ENCODE data around the gene RPL22L1. TPM values are rescaled to one million over a fixed set of nuclear protein-coding genes. Genes with fewer than 3 reads are reported as not detected.

RPL22L1 gene
- polyA plus RNA-seq, 1 experiment = 22.1 TPM

DNA sequence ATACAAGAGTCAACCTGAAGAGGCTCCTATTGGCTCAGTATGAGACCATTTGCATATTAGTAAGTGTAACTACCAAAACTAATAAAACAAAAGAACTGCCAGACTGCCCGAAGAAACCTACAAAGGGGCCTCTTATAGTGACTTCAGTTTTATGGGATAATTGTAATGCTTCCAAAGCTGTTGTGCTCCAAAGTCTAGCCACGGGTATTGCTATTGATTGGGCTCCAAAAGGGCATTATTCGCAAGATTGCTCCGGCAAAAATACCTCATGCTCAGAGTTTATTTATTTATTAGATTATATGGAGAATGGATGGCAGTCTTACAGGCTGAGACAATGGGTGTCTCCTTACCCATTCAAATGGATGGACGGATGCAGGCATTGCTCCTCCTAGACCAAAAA, 11.4 kb downstream of the RPL22L1 start:
- TF ChIP-seq, protein P1, sequence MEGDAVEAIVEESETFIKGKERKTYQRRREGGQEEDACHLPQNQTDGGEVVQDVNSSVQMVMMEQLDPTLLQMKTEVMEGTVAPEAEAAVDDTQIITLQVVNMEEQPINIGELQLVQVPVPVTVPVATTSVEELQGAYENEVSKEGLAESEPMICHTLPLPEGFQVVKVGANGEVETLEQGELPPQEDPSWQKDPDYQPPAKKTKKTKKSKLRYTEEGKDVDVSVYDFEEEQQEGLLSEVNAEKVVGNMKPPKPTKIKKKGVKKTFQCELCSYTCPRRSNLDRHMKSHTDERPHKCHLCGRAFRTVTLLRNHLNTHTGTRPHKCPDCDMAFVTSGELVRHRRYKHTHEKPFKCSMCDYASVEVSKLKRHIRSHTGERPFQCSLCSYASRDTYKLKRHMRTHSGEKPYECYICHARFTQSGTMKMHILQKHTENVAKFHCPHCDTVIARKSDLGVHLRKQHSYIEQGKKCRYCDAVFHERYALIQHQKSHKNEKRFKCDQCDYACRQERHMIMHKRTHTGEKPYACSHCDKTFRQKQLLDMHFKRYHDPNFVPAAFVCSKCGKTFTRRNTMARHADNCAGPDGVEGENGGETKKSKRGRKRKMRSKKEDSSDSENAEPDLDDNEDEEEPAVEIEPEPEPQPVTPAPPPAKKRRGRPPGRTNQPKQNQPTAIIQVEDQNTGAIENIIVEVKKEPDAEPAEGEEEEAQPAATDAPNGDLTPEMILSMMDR (IDR thresholded peaks at IDR 0.05; ENCODE audit: insufficient read depth, low read depth, low read length) = no peak
- ChIA-PET POLR2A (no interaction called here), CTCF (interaction anchor here (1.1 kb wide), 1 partner anchor 9 kb away, joined by 3 read pairs; no protein-coding TSS in a partner anchor)
- Histone ChIP-seq H3K36me3 (ENCODE audit: control insufficient read depth, insufficient read depth, low read length) (no peaks in the 10 kb centered on the region), H3K4me3 (ENCODE audit: low read depth, low read length) (no peak overlapping the region), H3K27me3 (ENCODE audit: control insufficient read depth, insufficient read depth, low read length) (no peaks in the 10 kb centered on the region)
- DNase-seq (ENCODE audit: low read depth) = no peak

DNA sequence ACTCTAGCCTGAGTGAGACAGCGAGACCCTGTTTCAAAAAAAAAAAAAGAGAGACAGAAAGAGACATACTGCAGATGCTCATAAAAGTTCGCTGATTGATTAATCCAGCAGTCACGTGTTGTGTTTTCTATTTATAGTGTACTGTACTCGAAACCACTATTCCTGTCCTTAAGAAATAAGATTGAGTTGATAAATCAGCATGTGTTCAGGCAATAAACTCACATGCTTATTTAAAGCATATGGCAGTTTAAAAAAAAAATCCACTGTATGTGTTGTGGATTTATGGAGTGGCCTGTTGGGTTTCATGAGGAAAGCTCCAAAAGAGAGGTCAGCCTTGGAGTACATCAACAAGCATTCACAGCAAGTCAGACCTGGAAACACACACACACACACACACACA, 17.7 kb downstream of the RPL22L1 start:
- no peaks in the 10 kb centered on the region for H3K27me3 ChIP-seq (ENCODE audit: control insufficient read depth, insufficient read depth, low read length)
- TF ChIP-seq, protein P1 (IDR thresholded peaks at IDR 0.05; ENCODE audit: insufficient read depth, low read depth, low read length) = no peak
- H3K36me3 ChIP-seq (ENCODE audit: control insufficient read depth, insufficient read depth, low read length) = no peaks in the 10 kb centered on the region
- no peak for DNase-seq (ENCODE audit: low read depth)
- ChIA-PET CTCF (interaction anchor here (0.6 to 2.3 kb wide), 7 partner anchors 23 to 653 kb away, joined by 3 to 15 read pairs (median 4); no protein-coding TSS in a partner anchor), POLR2A (interaction anchor here (0.6 kb wide), 1 partner anchor 33 kb away, joined by 3 read pairs; no protein-coding TSS in a partner anchor)
- no peak overlapping the region for H3K4me3 ChIP-seq (ENCODE audit: low read depth, low read length)

DNA sequence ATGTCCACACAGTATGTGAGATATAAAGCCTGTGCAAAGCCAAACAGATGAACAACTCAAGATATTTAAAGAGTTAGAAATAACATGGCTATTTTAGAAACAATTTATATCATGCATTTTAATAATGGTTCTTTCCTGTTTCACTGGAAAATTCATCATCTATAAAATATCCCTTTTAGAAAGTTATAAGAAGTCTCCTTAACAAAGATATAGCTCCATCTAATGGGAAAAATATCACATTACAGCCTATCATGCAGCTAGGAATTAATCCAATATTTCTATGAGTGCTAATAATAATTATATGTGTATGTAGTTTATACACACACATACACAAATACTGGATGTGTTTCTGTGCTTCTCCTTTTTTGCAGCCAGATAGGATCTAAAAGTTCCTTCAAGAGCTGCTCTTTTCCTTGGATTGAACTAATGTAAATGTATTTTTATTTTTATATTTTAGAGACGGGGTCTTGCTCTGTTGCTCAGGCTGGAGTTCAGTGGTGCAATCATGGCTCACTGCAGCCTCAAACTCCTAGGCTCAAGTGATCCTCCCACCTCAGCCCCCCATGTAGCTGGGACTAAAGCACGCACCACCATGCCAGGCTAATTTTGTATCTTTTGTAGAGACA, 21.6 kb downstream of the RPL22L1 start:
- H3K4me3 ChIP-seq (ENCODE audit: low read depth, low read length) = no peak overlapping the region
- ChIA-PET POLR2A (interaction anchor here (0.5 to 0.6 kb wide), 3 partner anchors 240 to 991 kb away, joined by 3 to 15 read pairs (median 3); no protein-coding TSS in a partner anchor), CTCF (interaction anchor here (0.9 to 3.0 kb wide), 12 partner anchors 9 to 540 kb away, joined by 3 to 33 read pairs (median 6); no protein-coding TSS in a partner anchor)
- no peaks in the 10 kb centered on the region for H3K36me3 ChIP-seq (ENCODE audit: control insufficient read depth, insufficient read depth, low read length)
- no peaks in the 10 kb centered on the region for H3K27me3 ChIP-seq (ENCODE audit: control insufficient read depth, insufficient read depth, low read length)
- DNase-seq (ENCODE audit: low read depth) = no peak
- TF ChIP-seq, protein P1 (IDR thresholded peaks at IDR 0.05; ENCODE audit: insufficient read depth, low read depth, low read length) = peak; percentile 22; the same call in 1 of the 2 replicates

DNA sequence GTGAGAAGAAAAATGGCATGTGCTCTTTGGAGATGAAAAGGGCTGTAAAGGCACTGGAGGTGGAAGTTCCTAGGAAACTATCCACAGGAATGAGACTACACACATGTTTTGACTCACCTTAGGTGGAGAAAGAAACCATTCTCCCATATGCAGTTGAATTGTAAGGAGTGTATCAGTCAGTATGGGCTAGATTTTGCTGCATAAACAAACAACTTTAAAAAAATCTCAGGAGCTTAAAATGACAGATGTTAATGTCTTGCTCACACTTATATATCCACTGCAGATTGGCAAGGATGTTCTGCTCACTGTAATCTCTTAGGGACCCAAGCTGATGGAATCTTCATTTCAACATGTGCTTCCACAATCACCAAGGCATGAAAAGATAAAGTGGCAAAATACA, 25.6 kb downstream of the RPL22L1 start:
- H3K4me3 ChIP-seq (ENCODE audit: low read depth, low read length) = no peak overlapping the region
- ChIA-PET POLR2A (no interaction called here), CTCF (interaction anchor here (2.5 kb wide), 1 partner anchor 32 kb away, joined by 11 read pairs; no protein-coding TSS in a partner anchor)
- H3K27me3 ChIP-seq (ENCODE audit: control insufficient read depth, insufficient read depth, low read length) = no peaks in the 10 kb centered on the region; the same call in 1 of the 2 replicates
- TF ChIP-seq, protein P1 (IDR thresholded peaks at IDR 0.05; ENCODE audit: insufficient read depth, low read depth, low read length) = no peak
- H3K36me3 ChIP-seq (ENCODE audit: control insufficient read depth, insufficient read depth, low read length) = no peaks in the 10 kb centered on the region
- DNase-seq (ENCODE audit: low read depth) = no peak

DNA sequence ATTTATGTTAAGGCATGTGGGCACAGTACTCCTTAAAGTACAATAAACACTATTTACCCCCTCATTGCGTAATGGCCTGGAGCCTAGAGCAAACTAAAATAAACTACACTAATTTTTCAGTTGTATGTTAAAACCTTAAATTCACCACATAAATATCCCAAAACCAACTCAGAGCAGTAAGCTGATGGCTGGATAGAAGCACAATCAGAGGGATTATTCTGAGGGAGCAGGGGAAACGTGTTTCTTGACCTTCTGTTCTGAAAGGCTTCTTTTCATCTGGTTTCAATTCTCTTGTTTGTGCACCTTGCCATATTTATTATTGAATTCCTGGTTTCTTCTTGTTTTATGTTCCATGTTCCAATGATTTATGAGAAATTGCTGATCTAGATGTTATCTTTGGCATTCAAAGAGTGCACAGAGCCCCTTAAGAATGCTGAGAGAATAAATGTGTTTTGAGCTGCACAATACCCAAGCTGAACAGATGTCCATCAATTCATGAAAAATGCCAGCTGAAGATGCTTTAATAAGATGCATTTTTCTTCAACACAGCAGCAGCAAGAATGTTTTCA, 29.6 kb downstream of the RPL22L1 start:
- H3K36me3 ChIP-seq (ENCODE audit: control insufficient read depth, insufficient read depth, low read length) = no peaks in the 10 kb centered on the region
- TF ChIP-seq, protein P1 (IDR thresholded peaks at IDR 0.05; ENCODE audit: insufficient read depth, low read depth, low read length) = no peak
- ChIA-PET POLR2A (interaction anchor here (0.7 to 1.5 kb wide), 2 partner anchors 30 to 370 kb away, joined by 3 to 4 read pairs; partner anchors contain the start of gene RPL22L1), CTCF (interaction anchor here (0.6 to 1.7 kb wide), 6 partner anchors 28 to 531 kb away, joined by 3 to 9 read pairs (median 3); no protein-coding TSS in a partner anchor)
- no peak overlapping the region for H3K4me3 ChIP-seq (ENCODE audit: low read depth, low read length)
- peak; percentile 27 for DNase-seq (ENCODE audit: low read depth)
- peaks cover 1% of the 10 kb centered on the region; the same call in 1 of the 2 replicates for H3K27me3 ChIP-seq (ENCODE audit: control insufficient read depth, insufficient read depth, low read length)
